Ovary (tissue), 9 donors: ENCODE results near the gene PALLD. TPM values are rescaled to one million over a fixed set of nuclear protein-coding genes. Genes with fewer than 3 reads are reported as not detected.
A peak's percentile ranks its signal among the peaks of the same experiment; 100 is the strongest.

ENCODE experiments used
- DNase-seq, 5 donors: peaks; one replicate each; pipeline ENCODE4 v3.0.0-alpha.2; 2019 to 2020
- H3K27ac ChIP-seq, 2 donors: fragments of 200-600 bp; one replicate each; pipeline versions ENCODE4 v1.5.1 to v1.8.0; 2019 to 2022
- H3K27me3 ChIP-seq: fragments of 200-600 bp; one replicate; pipeline ENCODE4 v1.8.0; 2022
- H3K36me3 ChIP-seq: fragments of 200-600 bp; sonication (generic); one replicate; pipeline ENCODE4 v1.5.1; 2019
- H3K4me1 ChIP-seq: one replicate; pipeline ENCODE4 v1.8.1; 2013; ENCODE audit warnings: mild to moderate bottlenecking, moderate library complexity; ENCODE audit not compliant: insufficient read depth
- H3K4me3 ChIP-seq: fragments of 200-600 bp; sonication (generic); one replicate; pipeline ENCODE4 v1.5.1; 2017
- H3K9me3 ChIP-seq, 2 donors: fragments of 200-600 bp in 1 of 2; sonication (generic) in 1 of 2; one replicate each; pipeline versions ENCODE4 v1.5.1 to v1.8.1; 2013 to 2019; ENCODE audit warnings: mild to moderate bottlenecking in 1 of 2, moderate library complexity in 1 of 2
- EP300 ChIP-seq: sonication (generic); formaldehyde crosslinking; IDR thresholded peaks from one replicate; pipeline ENCODE4 v1.6.1; 2017; ENCODE audit warnings: antibody characterized with exemption
- POLR2A ChIP-seq: fragments of 450-650 bp; IDR thresholded peaks from one replicate; pipeline ENCODE4 v1.6.1; 2017; ENCODE audit warnings: antibody characterized with exemption, mild to moderate bottlenecking, moderate library complexity
- WGBS, 3 donors: extraction: QIAGEN DNeasy Blood & Tissue Kit in 1 of 3; methylation state at CpG; one replicate each; pipeline versions ENCODE4 v1.1.5 to v1.1.7; 2013 to 2017; 5-methylcytosine and 5-hydroxymethylcytosine counted together
- intact Hi-C, 4 donors: fragments of 100-400 bp; cut with DNase I; formaldehyde crosslinking; loops; one replicate each; pipeline versions ENCODE4 v1.11.0 to v1.15.1; 2022 to 2023
- polyA plus RNA-seq, 2 donors: library from polyadenylated mRNA; stranded (reverse); fragments of 200-250 nt in 1 of 2; fragments of 350-450 nt in 1 of 2; fragmentation: Illumina TruSeq in 1 of 2; extraction: RNeasy Lipid Tissue Mini Kit (QIAGEN cat#74804) in 1 of 2; gene quantifications; one replicate each; pipeline ENCODE4 v1.2.3, GENCODE V29; 2013 to 2014
- total RNA-seq, 7 donors: library from RNA; depleted of rRNA in 2 of 7; stranded (reverse); fragments of >200 nt in 2 of 7; fragmentation: NEBNext Ultra II Directional in 3 of 7; extraction: Animal tissue kit (Norgen Biotek cat#: 25700) in 3 of 7; gene quantifications; one replicate each; pipeline versions ENCODE4 v1.1.0 to v1.2.4, GENCODE V29; 2016 to 2023
- TF ChIP-seq, protein P1 (sequence below), 3 donors: fragments of 450-650 bp in 2 of 3; fragments of 200-600 bp in 1 of 3; IDR thresholded peaks; one replicate each; pipeline versions ENCODE4 v1.5.1 to v1.8.0; 2016 to 2022; ENCODE audit warnings: antibody characterized with exemption in 3 of 3, mild to moderate bottlenecking in 1 of 3
- donor health status: DM: no; HTN: no; CAD: no; lungs with moderate emphysema.
- donor health status: DM: no; HTN: no; CAD: no.
- donor health status: Bipolar disorder and iron deficiency.
- donor health status: DM: yes; HTN: yes; CAD: no.
- donor health status: DM: no; HTN: no; CAD: no.
- donor health status: DM: yes; HTN: yes; CAD: no.

PALLD gene
- total and polyA plus RNA-seq, 9 donors = 96.8 to 605 (median 137) TPM

DNA sequence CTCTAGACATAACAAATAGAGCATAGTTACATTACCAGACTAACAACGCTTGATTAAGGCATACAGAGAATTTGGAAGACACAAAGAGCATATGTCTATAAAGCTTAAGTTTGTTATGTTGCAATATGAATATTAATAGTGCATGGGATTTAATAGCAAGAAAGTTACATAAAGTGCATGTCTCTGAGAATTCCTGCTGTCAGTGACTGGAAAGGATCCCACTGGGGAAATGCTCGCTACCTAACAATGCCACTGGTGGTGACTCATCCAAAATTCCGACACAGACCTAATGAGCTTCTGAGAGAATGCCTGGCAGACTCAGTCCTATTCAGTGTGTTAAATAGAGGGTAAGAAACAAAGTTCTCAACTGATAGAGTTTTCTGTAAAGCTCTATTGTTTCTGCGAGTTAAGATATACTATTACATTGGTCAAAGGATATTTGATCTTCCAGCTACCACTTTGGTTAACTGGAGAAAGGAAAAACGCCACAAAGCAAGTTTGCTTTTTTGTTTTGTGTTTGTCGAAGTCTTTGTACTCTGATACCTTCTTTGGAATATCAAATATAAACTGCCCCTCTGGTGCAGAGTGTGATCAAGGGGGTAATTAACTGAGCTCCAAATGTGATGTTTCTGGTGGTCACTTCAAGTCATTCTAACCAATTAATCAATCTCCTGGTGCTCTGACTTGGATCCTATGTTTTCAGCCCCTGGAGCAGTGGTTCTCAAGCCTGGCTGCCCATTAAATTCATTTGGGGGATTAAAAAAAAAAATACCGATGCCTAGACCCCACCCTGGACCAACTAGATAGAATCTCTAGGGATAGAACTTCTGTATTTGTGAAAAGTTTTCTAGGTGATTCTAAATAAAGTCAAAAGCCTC is 107.9 kb downstream of the PALLD start:
- intact Hi-C loops = no loop called here
- no peak for TF ChIP-seq POLR2A
- TF ChIP-seq EP300 = no peak
- TF ChIP-seq, protein P1, sequence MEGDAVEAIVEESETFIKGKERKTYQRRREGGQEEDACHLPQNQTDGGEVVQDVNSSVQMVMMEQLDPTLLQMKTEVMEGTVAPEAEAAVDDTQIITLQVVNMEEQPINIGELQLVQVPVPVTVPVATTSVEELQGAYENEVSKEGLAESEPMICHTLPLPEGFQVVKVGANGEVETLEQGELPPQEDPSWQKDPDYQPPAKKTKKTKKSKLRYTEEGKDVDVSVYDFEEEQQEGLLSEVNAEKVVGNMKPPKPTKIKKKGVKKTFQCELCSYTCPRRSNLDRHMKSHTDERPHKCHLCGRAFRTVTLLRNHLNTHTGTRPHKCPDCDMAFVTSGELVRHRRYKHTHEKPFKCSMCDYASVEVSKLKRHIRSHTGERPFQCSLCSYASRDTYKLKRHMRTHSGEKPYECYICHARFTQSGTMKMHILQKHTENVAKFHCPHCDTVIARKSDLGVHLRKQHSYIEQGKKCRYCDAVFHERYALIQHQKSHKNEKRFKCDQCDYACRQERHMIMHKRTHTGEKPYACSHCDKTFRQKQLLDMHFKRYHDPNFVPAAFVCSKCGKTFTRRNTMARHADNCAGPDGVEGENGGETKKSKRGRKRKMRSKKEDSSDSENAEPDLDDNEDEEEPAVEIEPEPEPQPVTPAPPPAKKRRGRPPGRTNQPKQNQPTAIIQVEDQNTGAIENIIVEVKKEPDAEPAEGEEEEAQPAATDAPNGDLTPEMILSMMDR (IDR thresholded peaks at IDR 0.05) = no peak
- Histone ChIP-seq H3K4me3 (no peak overlapping the region), H3K9me3 (no peaks in the 10 kb centered on the region), H3K36me3 (no peaks in the 10 kb centered on the region), H3K27ac (no peak overlapping the region), H3K27me3 (no peaks in the 10 kb centered on the region), H3K4me1 (no peaks in the 10 kb centered on the region)
- peak in 2 of 5 donors; percentile 25 to 29 for DNase-seq
- WGBS, 3 donors = 44 to 45% (median 45%) methylated on average over 7 of the region's 7 CpGs

DNA sequence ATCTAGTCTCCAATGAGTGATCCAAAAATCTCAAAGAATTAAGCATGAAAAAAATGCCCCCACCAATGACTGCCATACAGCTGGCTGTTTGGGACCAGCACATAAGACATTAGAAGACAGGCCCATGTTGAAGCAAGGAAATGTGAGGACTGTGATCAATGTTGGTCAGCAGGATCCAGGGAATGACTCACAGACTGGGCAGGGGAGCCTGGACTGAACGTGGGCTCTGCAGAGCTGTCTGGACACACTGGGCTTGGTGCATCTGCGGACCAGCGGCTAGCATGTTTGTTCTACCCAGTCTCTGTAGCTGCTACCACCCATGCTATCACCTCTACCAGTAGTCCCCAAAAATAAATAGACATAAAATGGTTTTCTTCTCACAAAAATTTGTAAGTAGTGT is 108.6 kb downstream of the PALLD start:
- WGBS, 3 donors = 62 to 81% (median 73%) methylated on average over 3 of the region's 3 CpGs
- no peak for TF ChIP-seq EP300
- TF ChIP-seq, protein P1 (IDR thresholded peaks at IDR 0.05) = no peak
- no peak for TF ChIP-seq POLR2A
- no peak for DNase-seq
- no peak overlapping the region for H3K27ac ChIP-seq
- no peaks in the 10 kb centered on the region for H3K27me3 ChIP-seq
- no peaks in the 10 kb centered on the region for H3K36me3 ChIP-seq
- H3K9me3 ChIP-seq = no peaks in the 10 kb centered on the region
- intact Hi-C loops = no loop called here
- H3K4me1 ChIP-seq = no peaks in the 10 kb centered on the region
- H3K4me3 ChIP-seq = no peak overlapping the region

DNA sequence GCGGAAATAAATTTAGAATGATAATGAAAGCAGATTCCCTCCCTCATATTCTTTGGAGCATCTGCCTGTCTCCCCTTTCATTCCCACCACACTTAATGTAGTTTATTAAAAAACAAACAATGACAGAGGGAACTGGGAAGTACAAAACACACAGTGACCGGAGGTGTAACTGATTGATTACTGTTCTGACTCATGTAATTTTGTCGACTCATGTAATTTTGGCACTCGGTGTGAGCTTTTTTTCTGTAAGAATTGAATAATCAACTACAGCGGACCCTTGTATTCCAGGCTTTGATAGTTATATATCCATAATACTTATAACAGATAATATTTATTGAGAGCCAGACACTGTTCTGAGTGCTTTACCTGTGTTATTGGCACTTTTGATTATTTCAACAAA is 110.4 kb downstream of the PALLD start:
- no peaks in the 10 kb centered on the region for H3K36me3 ChIP-seq
- 80 to 85% (median 81%) methylated on average over 5 of the region's 5 CpGs for WGBS, 3 donors
- no peak for DNase-seq
- no peaks in the 10 kb centered on the region for H3K9me3 ChIP-seq
- no peak overlapping the region for H3K4me3 ChIP-seq
- intact Hi-C loops = no loop called here
- H3K4me1 ChIP-seq = peaks cover 1% of the 10 kb centered on the region
- H3K27ac ChIP-seq = no peak overlapping the region
- H3K27me3 ChIP-seq = no peaks in the 10 kb centered on the region
- TF ChIP-seq EP300 (no peak), POLR2A (no peak)
- TF ChIP-seq, protein P1 (IDR thresholded peaks at IDR 0.05) = no peak

DNA sequence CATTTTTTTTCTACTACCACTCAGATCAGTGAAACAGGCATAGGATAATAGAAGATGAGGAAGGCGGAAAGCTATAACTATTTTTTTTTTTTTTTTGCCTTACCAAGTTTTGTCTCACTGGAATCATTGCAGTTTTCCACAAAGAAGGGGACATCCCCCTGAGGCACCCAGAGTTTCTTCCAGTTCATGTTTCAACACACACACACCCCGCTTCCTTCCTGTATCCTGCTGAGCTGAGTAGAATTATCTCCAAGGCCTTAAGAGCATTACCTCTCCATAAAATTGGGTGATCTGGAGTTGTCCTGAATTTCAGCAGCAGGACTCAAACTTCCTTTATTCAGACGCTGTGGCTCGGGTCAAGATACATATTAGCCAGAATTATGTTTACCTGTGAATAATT is 111.9 kb downstream of the PALLD start:
- TF ChIP-seq, protein P1 (IDR thresholded peaks at IDR 0.05) = no peak
- no peak for TF ChIP-seq POLR2A
- no peak for TF ChIP-seq EP300
- H3K27me3 ChIP-seq = no peaks in the 10 kb centered on the region
- no peak overlapping the region for H3K4me3 ChIP-seq
- WGBS, 3 donors = 84 to 91% (median 91%) methylated on average over 4 of the region's 4 CpGs
- H3K9me3 ChIP-seq = no peaks in the 10 kb centered on the region
- no peaks in the 10 kb centered on the region for H3K36me3 ChIP-seq
- intact Hi-C loops = no loop called here
- no peak for DNase-seq
- H3K27ac ChIP-seq = no peak overlapping the region
- peaks cover 1% of the 10 kb centered on the region for H3K4me1 ChIP-seq
